ENCODE measurements around the gene MMAB. TPM values are rescaled to one million over a fixed set of nuclear protein-coding genes. Genes with fewer than 3 reads are reported as not detected.

MMAB gene
- total and polyA plus RNA-seq, 2 donors (not counting 3 experiments of a cell fraction or from before 2014, with no cell fraction given) = 39.1 to 46.0 TPM

DNA sequence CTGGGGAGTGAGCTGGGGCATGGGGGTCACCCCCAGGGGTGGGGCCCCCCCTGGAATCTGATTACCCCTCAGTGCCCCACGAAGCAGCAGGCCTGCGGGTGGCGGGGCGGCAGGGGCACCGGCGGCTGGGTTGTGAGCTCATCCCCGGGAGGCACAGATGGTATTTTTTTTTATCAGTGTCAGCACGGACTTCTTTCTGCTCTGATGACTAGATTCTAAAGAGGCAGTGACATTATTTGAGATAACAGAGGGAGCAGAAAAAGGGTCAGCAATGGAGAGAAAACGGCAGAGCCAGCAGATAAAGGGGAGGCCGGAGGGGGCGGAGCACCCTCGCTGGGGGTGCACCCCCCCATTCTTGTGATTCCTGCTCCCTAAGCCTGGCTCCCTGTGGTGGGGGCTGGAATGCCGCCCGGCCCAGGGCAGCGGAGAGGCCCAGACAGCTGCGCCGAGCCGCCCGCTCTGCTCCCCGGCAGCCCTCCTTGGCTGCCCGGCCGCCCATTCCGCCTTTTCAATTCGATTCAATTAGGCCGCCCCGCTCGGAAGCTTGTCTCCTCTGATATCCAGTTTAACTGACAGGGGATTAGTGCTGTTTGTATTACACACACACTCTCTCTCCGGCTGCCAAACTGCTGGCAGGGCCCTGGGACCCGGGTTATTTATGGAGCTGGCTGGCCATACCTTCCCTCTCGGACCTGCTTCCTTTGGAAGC is 33.2 kb upstream of the MMAB start:
- no peak for DNase-seq (ENCODE audit: low read depth, low spot score)

DNA sequence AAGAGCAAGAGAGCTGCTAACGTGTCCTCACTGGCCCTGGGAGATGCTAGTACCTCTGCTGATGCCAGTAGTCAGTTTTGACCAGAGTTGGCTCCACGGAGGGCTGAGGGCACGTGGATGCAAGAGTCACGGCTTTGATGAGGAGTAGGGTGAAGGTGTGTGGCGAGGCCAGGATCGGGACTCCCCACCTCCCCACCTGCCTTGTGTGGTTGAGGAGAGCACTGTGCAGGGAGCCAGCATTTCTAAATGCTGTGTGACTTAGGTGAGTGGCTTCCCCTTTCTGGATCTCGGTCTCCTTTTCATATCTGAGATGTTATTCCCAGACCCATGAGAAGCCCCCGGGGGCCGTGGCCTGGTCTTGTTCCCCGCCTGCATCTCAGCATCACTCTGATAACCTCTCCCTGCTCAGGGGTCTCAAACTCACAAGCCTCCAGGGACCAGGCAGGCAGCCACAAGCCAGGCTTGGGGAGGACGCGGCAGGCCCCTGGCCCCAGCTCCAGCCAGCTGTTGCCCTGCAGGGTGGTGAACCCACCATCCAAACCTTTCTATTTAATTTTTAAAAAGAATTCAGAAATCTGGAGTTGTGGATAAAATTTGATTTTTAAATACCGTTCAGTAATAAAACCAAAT is 32.4 kb upstream of the MMAB start:
- no peak overlapping the region for H3K9ac ChIP-seq (replicated peaks; ENCODE audit: extremely low read depth, insufficient read depth, low read length)
- H3K36me3 ChIP-seq (ENCODE audit: control insufficient read depth in 2 of 2, extremely low read depth in 1 of 2, insufficient read depth in 2 of 2, low read length in 2 of 2) = no peaks in the 10 kb centered on the region
- peaks cover 5 to 7% of the 10 kb centered on the region in 2 experiments for H3K27me3 ChIP-seq (ENCODE audit: control insufficient read depth in 2 of 2, insufficient read depth in 2 of 2, low read length in 2 of 2)
- DNase-seq (ENCODE audit: low read depth, low spot score) (no peak), FAIRE-seq (no peak)
- H3K27ac ChIP-seq (ENCODE audit: insufficient read depth, low read depth, low read length) = no peak overlapping the region
- TF ChIP-seq, protein P1, sequence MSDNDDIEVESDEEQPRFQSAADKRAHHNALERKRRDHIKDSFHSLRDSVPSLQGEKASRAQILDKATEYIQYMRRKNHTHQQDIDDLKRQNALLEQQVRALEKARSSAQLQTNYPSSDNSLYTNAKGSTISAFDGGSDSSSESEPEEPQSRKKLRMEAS (IDR thresholded peaks at IDR 0.05; ENCODE audit: insufficient read depth, insufficient read length) = no peak
- TF ChIP-seq JUN (IDR thresholded peaks at IDR 0.05; ENCODE audit: borderline replicate concordance, insufficient read depth, insufficient read length, low read depth) (no peak), POLR2AphosphoS5 (IDR thresholded peaks at IDR 0.05; ENCODE audit: insufficient read depth, low read depth, low read length) (no peak), MYC (IDR thresholded peaks at IDR 0.05; ENCODE audit: low read depth, low read length) (no peak), POLR2A (IDR thresholded peaks at IDR 0.05; ENCODE audit: low read depth, low read length) (no peak), FOS (IDR thresholded peaks at IDR 0.05; ENCODE audit: borderline replicate concordance, insufficient read depth, low read length) (no peak), EZH2 (IDR thresholded peaks at IDR 0.05; ENCODE audit: borderline replicate concordance, low read depth, low read length, severe bottlenecking) (no peak), GATA2 (IDR thresholded peaks at IDR 0.05; ENCODE audit: insufficient read depth, insufficient read length, low read depth, low read length) (no peak)
- TF ChIP-seq, protein P2, sequence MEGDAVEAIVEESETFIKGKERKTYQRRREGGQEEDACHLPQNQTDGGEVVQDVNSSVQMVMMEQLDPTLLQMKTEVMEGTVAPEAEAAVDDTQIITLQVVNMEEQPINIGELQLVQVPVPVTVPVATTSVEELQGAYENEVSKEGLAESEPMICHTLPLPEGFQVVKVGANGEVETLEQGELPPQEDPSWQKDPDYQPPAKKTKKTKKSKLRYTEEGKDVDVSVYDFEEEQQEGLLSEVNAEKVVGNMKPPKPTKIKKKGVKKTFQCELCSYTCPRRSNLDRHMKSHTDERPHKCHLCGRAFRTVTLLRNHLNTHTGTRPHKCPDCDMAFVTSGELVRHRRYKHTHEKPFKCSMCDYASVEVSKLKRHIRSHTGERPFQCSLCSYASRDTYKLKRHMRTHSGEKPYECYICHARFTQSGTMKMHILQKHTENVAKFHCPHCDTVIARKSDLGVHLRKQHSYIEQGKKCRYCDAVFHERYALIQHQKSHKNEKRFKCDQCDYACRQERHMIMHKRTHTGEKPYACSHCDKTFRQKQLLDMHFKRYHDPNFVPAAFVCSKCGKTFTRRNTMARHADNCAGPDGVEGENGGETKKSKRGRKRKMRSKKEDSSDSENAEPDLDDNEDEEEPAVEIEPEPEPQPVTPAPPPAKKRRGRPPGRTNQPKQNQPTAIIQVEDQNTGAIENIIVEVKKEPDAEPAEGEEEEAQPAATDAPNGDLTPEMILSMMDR (IDR thresholded peaks at IDR 0.05; ENCODE audit: extremely low read depth in 1 of 2, insufficient read depth in 1 of 2, low read depth in 1 of 2, low read length in 2 of 2) = no peak
- CTCF ChIA-PET = interaction anchor here (1.6 kb wide), 1 partner anchor 8 kb away, joined by 6 read pairs; no protein-coding TSS in a partner anchor
- dilution Hi-C loops (cut with MboI; ENCODE audit: extremely low pct_ligation_motif_present, low sequenced_read_pairs) (no loop called here), intact Hi-C loops (cut with micrococcal nuclease) (no loop called here)
- BruUV-seq (replicated peaks) = no TSS peak
- no peaks in the 10 kb centered on the region for H3K9me3 ChIP-seq (replicated peaks; ENCODE audit: control insufficient read depth, insufficient read depth, low read length)
- no peaks in the 10 kb centered on the region for H3K9me1 ChIP-seq (replicated peaks; ENCODE audit: control insufficient read depth, extremely low read depth, insufficient read depth, low read length)
- no peak overlapping the region for H2AFZ ChIP-seq (ENCODE audit: low read depth, low read length)
- H4K20me1 ChIP-seq (replicated peaks; ENCODE audit: control insufficient read depth, extremely low read depth, insufficient read depth, low read length) = no peaks in the 10 kb centered on the region
- no peaks in the 10 kb centered on the region for H3K4me1 ChIP-seq (ENCODE audit: control insufficient read depth, extremely low read depth, insufficient read depth, low read length)
- no peaks in the 10 kb centered on the region for H3K79me2 ChIP-seq (ENCODE audit: control insufficient read depth, insufficient read depth, low read length)
- no peak overlapping the region for H3K4me3 ChIP-seq (replicated peaks in 1 of 3; ENCODE audit: insufficient read depth in 1 of 3, low read depth in 1 of 3, low read length in 3 of 3)
- POLR2A ChIA-PET = no interaction called here
- H3K4me2 ChIP-seq (ENCODE audit: insufficient read depth, low read length) = no peak overlapping the region

More for the DNA sequence above, 33.2 kb upstream of the MMAB start:
- Histone ChIP-seq H2AFZ (ENCODE audit: low read depth, low read length) (no peak overlapping the region), H3K4me1 (ENCODE audit: control insufficient read depth, extremely low read depth, insufficient read depth, low read length) (no peaks in the 10 kb centered on the region), H3K9ac (replicated peaks; ENCODE audit: extremely low read depth, insufficient read depth, low read length) (no peak overlapping the region), H3K79me2 (ENCODE audit: control insufficient read depth, insufficient read depth, low read length) (no peaks in the 10 kb centered on the region), H3K4me3 (replicated peaks in 1 of 3; ENCODE audit: insufficient read depth in 1 of 3, low read depth in 1 of 3, low read length in 3 of 3) (no peak overlapping the region), H3K9me1 (replicated peaks; ENCODE audit: control insufficient read depth, extremely low read depth, insufficient read depth, low read length) (no peaks in the 10 kb centered on the region), H4K20me1 (replicated peaks; ENCODE audit: control insufficient read depth, extremely low read depth, insufficient read depth, low read length) (no peaks in the 10 kb centered on the region), H3K36me3 (ENCODE audit: control insufficient read depth in 2 of 2, extremely low read depth in 1 of 2, insufficient read depth in 2 of 2, low read length in 2 of 2) (no peaks in the 10 kb centered on the region), H3K9me3 (replicated peaks; ENCODE audit: control insufficient read depth, insufficient read depth, low read length) (no peaks in the 10 kb centered on the region), H3K4me2 (ENCODE audit: insufficient read depth, low read length) (no peak overlapping the region), H3K27ac (ENCODE audit: insufficient read depth, low read depth, low read length) (no peak overlapping the region), H3K27me3 (ENCODE audit: control insufficient read depth in 2 of 2, insufficient read depth in 2 of 2, low read length in 2 of 2) (peaks cover 7% of the 10 kb centered on the region in 2 experiments)
- intact Hi-C loops (cut with micrococcal nuclease) = no loop called here
- dilution Hi-C loops (cut with MboI; ENCODE audit: extremely low pct_ligation_motif_present, low sequenced_read_pairs) = no loop called here
- no peak for FAIRE-seq
- TF ChIP-seq, protein P1 (IDR thresholded peaks at IDR 0.05; ENCODE audit: insufficient read depth, insufficient read length) = no peak
- no peak for TF ChIP-seq EZH2 (IDR thresholded peaks at IDR 0.05; ENCODE audit: borderline replicate concordance, low read depth, low read length, severe bottlenecking)
- ChIA-PET CTCF (interaction anchor here (1.0 to 1.6 kb wide), 2 partner anchors 9 to 169 kb away, joined by 3 to 6 read pairs; no protein-coding TSS in a partner anchor), POLR2A (no interaction called here)
- no TSS peak for BruUV-seq (replicated peaks)

Data from endothelial cell of umbilical vein (primary cell).